ENCODE data around the gene TSC2.
"Not testable (repeated sequence)": the region's sequence is repeated elsewhere in the genome, so short reads cannot be mapped to it uniquely, and the experiment has no call there.

The TSC2 gene

DNA sequence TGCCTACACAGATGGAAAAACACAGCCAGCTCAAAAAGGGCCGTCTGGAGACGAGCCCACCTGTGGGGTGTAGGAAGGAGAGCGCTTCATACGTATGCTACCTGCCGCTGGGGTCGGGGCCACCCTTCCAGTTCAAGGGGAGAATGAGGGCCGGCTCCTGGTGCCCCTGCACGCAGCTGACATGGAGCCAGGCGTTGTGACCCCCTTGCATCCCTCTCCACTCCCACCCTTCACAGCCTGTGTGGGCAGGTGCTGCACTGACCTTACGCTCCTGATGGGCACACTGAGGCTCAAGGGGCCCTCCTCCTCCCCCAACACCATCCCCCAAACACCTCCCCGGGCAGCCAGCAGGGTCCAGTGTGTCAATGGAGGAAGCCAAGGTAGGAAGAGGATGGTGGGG lies 77.8 kb downstream of the TSC2 start:
- not testable (repeated sequence) for DNase-seq

DNA sequence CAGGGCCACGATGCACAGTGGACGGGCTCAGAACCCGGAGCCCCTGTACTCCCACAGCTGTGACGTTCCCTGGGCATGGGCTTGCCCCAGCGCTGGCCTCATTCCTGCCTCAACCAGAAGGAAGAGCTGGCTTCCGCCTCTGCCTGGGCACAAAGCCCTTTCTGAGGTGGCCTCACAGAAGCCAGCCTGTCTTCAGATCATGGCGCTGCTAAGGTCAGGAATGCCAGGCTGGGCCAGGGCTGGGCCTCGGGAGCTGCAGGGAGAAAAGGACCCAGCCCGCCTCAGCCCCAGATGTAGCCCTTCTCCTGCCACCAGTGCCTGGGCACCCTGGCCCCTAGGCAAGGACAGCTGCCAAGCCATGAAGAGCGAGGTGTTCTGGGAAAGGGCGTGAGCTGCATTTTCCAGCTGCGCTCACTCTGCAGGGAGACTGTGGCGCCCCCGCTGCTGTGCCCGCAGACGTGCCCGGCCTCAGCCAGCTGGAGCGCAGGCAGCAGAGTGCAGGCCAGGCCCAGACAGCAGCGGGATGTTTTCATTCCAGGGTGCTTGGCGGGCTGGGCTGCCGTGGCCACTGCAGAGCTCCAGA lies 78.5 kb downstream of the TSC2 start:
- DNase-seq, result not testable (repeated sequence)

DNA sequence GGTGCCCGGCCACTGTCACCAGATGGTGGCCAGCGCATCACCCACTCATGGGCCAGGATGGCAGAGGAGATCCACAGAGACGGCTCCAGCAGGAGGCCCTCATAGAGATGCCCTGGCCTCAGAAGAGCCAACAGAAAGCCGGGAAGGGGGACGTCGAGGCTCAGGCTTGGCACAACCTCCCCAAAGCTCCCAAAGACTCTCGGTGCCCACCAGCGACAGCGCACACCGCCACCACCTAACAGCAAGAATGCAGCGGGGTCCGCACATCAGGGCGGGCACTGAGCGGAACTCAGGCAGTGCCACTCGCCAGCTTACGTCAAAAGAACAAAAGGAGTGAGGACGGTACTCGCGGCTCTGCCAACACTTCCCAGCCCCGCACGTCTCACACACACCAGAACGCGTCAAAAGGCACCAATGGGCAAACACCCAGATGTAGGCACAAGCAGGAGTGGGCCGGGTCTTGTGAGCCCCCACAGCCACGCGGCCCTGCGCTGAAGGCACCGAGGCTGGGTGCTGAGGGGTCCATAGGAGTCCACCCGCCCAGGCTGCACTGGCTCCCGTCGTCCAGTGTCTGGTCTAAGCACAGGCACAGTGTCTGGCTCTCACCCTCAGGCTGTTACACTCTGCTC lies 79.3 kb downstream of the TSC2 start:
- DNase-seq, result not testable (repeated sequence)

DNA sequence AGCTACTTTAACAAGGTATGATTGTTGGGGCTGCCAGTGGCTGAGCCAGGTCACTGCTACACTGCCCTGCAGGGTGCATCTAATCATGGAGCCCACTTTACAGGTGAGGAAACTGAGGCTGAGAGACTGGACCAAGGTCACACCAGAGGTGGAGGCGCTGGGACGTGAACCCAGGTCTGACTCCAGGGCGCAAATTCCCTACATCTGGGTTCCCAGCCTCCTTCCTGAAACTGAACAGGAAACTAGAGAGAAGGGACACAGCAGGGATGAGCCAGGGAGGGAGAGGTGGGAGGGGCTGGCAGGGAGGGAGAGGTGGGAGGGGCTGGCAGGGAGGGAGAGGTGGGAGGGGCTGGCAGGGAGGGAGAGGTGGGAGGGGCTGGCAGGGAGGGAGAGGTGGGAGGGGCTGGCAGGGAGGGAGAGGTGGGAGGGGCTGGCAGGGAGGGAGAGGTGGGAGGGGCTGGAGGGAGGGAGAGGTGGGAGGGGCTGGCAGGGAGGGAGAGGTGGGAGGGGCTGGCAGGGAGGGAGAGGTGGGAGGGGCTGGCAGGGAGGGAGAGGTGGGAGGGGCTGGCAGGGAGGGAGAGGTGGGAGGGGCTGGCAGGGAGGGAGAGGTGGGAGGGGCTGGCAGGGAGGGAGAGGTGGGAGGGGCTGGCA lies 80.0 kb downstream of the TSC2 start:
- DNase-seq, result peak; percentile 34

DNA sequence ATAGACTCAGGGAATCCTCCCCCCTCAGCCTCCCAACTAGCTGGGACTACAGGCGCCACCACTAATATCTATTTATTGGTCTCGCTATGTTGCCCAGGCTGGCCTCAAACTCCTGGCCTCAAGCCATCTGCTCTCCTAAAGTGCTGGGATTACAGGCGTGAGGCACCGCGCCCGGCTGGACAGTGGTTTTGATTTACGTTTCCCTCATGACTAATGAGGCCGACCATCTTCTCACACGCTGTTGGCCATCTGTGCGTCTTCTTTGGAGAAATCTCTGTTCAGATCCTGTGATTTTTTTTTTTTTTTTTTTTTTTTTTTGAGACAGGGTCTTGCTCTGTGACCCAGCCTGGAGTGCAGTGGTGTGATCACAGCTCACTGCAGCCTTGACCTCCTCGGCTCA lies 81.5 kb downstream of the TSC2 start:
- DNase-seq, result not testable (repeated sequence)

DNA sequence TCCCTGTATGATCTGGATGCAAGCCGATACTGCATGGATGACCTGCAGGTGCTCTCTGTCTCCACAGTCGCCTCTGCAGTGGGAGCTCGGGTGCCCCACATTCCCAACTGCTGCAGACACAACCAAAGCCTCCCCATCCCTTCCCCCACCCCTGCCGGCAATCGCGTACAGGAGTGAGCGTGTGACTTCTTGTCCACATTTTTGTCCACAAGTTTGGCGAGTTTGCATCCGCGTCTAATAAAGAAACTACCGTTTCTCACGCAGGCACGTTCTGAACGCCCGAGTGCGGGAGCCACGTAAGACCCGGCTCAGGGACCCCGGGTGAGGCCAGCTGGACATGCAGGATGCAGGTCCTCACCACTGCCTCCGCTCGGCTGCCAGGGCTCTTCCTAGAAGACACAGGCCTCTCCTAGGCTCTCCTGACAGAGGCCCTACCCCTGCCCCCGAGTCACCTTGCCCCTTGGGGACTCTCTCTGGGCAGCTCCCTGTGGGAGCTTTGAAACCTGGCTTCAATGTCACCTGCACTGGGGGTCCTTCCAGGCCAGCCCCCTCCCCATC lies 82.2 kb downstream of the TSC2 start:
- DNase-seq, result not testable (repeated sequence)

DNA sequence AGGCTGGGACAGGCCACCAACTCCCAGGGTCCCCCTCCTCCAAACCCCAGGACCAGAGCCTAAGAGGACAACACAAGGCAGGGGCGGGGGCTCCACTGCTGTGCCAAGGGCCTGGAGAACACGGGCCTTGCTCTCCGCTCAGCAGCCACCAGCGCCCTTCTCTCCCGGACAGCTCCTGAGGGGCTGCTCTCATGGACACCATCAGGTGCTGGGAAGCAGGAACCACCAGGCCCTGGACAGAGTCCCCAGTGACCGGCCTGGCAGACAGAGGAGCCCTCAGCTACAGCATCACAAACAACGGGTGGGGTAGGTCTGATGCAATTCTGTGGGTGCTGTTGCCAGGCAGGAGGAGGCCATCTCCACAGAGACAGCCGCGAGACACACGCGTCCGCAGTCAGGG lies 86.0 kb downstream of the TSC2 start:
- not testable (repeated sequence) for DNase-seq

DNA sequence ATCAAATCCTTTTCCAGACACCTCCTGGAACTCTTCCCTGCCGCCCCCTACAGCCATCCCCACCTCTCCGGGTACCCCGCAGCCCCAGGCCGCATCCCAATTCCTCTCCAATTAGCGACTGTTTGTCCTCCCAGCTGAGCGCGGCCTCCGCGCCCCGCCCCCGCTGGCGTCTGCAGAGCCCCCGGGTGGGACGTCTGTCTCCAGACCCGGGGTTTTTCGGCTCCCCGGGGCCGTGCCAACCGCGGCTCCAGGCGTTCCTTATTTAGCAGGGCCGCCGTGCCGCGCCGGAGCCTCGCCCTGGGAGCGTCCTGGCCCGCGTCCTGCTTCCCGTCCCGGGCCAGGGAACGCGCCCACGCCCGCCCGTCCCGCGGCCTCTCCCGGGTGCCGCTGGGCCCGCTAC lies 87.3 kb downstream of the TSC2 start:
- DNase-seq, result peak; percentile 26

DNA sequence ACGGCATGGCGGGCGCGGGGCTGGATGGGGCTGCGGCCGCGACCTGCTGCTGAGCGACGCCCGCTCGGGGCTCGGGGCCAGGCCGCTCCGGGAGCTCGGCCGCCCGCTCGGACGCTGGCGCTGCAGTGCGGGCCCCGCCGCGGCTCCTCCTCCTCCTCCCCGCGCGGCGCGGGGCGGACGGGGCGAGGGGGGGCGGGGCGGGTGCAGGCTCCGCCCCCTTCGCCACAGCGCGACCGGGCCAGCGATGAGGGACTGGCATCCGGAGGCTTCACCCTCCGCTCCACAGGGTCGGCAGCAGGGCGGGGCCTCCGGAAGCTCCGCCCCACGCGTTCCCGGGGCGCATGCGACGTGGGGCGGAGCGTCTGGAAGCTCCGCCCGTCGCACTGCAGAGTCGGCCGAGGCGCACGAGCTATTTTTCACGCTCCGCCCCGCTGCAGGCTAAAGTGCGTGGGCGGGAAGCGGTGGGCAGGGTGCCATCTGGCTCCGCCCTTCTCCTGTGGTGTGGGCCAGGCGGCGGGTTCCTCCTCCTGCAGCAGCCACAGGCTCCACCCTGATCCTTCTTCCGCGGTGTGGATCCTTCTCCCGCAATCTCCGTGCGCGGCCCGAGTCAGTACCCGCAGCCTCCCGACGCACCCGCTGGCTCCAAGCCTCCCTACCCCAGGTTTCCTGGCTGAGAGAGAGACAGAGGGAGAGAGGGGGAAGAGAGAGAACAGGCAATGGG lies 88.1 kb downstream of the TSC2 start, which contains the start of gene PKD1:
PKD1 (minus strand) TSS at position 129 of the 721 bp plus-strand sequence. CDS start 209 bp downstream, outside the sequence.
- peak; percentile 99 for DNase-seq
